DOHH2 (cell line): ENCODE measurements around the gene SH3RF3.

Source experiments
- H3F3A ChIP-seq: fragments of 200-600 bp; sonication (generic), shearing (Covaris generic); 2 replicates; pipeline ENCODE4 v1.6.0; 2016; ENCODE audit warnings: antibody characterized with exemption, mild to moderate bottlenecking; ENCODE audit not compliant: control insufficient read depth, insufficient read depth
- H3K27ac ChIP-seq: fragments of 200-600 bp; sonication (generic); 2 replicates; pipeline ENCODE4 v1.5.1; 2014; ENCODE audit warnings: low read depth, mild to moderate bottlenecking, low read length, moderate library complexity
- H3K27me3 ChIP-seq: fragments of 200-600 bp; sonication (generic); 2 replicates; pipeline ENCODE4 v1.6.1; 2014; ENCODE audit warnings: mild to moderate bottlenecking, low read length, mixed read lengths; ENCODE audit not compliant: control insufficient read depth
- H3K36me3 ChIP-seq: fragments of 200-600 bp; sonication (generic); 2 replicates; pipeline ENCODE4 v1.6.1; 2014; ENCODE audit warnings: mild to moderate bottlenecking, low read length, moderate library complexity, mixed read lengths; ENCODE audit not compliant: control insufficient read depth
- H3K4me1 ChIP-seq: fragments of 200-600 bp; sonication (generic); 2 replicates; pipeline ENCODE4 v1.6.1; 2014; ENCODE audit warnings: mild to moderate bottlenecking, low read length, mixed read lengths; ENCODE audit not compliant: control insufficient read depth
- H3K4me2 ChIP-seq: fragments of 200-600 bp; sonication (generic); 2 replicates; pipeline ENCODE4 v1.6.0; 2014; ENCODE audit warnings: mild to moderate bottlenecking, low read length, moderate library complexity
- H3K4me3 ChIP-seq: fragments of 200-600 bp; sonication (generic); 2 replicates; pipeline ENCODE4 v1.5.1; 2014; ENCODE audit warnings: mild to moderate bottlenecking, low read length, mixed read lengths
- H3K79me2 ChIP-seq: fragments of 200-600 bp; sonication (generic); 2 replicates; pipeline ENCODE4 v1.6.1; 2014; ENCODE audit warnings: mild to moderate bottlenecking, low read length, mixed read lengths; ENCODE audit not compliant: control insufficient read depth
- H3K9me2 ChIP-seq: fragments of 200-600 bp; sonication (generic); replicated peaks from 2 replicates; pipeline ENCODE4 v1.6.1; 2014; ENCODE audit warnings: mild to moderate bottlenecking, low read length, mixed read lengths; ENCODE audit not compliant: control insufficient read depth
- H3K9me3 ChIP-seq: fragments of 200-600 bp; sonication (generic); 2 replicates; pipeline ENCODE4 v1.6.1; 2014; ENCODE audit warnings: antibody characterized with exemption, low read length, mixed read lengths; ENCODE audit not compliant: control insufficient read depth, insufficient read depth
- H4K20me1 ChIP-seq: fragments of 200-600 bp; sonication (generic); 2 replicates; pipeline ENCODE4 v1.6.0; 2014; ENCODE audit warnings: low read depth, mild to moderate bottlenecking, antibody characterized with exemption, low read length, moderate library complexity; ENCODE audit not compliant: control insufficient read depth, insufficient read depth
- EZH2phosphoT487 ChIP-seq: fragments of 200-600 bp; sonication (generic); IDR thresholded peaks from 2 replicates; pipeline ENCODE4 v1.6.1; 2017; ENCODE audit warnings: borderline replicate concordance, mild to moderate bottlenecking, antibody characterized with exemption, low read length, moderate library complexity, mixed read lengths
- TF ChIP-seq, protein P1 (sequence below): fragments of 200-600 bp; sonication (generic); IDR thresholded peaks from one replicate; pipeline ENCODE4 v1.5.1; 2014; ENCODE audit warnings: antibody characterized with exemption, mild to moderate bottlenecking, low read depth, low read length; ENCODE audit not compliant: poor library complexity, severe bottlenecking

The SH3RF3 gene

DNA sequence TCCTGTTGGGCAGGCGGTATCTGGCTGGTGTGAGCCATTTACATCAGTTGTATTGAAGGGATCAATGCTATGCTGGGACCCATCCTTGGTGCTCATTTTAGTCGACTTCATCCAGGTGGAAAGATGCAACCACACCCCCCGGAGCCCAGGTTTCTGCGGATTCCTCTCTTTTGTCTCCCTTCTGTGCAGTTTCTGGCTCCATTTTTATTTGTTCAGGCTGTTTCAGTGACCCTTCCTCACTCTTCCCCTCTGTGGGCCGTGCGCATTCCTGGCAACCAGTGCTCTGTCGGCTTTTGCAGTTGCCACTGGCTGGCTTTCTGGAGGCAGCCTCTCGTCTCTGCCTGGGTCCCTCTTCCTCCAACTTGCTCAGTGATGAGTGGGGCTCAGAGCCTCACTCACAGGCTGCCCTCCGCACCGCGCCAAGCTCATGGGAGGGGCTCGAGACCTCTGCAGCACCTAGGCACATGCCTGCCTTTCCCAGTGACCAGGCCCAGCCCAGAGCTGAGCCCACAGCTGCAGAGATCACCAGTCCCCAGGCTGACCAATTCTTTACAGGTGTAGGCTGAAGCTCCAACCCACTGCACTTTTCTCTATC lies 12.1 kb downstream of the SH3RF3 start:
- Histone ChIP-seq H3K36me3 (no peaks in the 10 kb centered on the region), H3K4me3 (no peak overlapping the region), H4K20me1 (no peaks in the 10 kb centered on the region), H3K27ac (no peak overlapping the region), H3K4me1 (peaks cover 27% of the 10 kb centered on the region), H3K9me3 (no peaks in the 10 kb centered on the region), H3K4me2 (no peak overlapping the region), H3F3A (peaks cover 3% of the 10 kb centered on the region; the same call in 1 of the 2 replicates), H3K9me2 (no peaks in the 10 kb centered on the region), H3K27me3 (no peaks in the 10 kb centered on the region), H3K79me2 (no peaks in the 10 kb centered on the region)
- TF ChIP-seq, protein P1, sequence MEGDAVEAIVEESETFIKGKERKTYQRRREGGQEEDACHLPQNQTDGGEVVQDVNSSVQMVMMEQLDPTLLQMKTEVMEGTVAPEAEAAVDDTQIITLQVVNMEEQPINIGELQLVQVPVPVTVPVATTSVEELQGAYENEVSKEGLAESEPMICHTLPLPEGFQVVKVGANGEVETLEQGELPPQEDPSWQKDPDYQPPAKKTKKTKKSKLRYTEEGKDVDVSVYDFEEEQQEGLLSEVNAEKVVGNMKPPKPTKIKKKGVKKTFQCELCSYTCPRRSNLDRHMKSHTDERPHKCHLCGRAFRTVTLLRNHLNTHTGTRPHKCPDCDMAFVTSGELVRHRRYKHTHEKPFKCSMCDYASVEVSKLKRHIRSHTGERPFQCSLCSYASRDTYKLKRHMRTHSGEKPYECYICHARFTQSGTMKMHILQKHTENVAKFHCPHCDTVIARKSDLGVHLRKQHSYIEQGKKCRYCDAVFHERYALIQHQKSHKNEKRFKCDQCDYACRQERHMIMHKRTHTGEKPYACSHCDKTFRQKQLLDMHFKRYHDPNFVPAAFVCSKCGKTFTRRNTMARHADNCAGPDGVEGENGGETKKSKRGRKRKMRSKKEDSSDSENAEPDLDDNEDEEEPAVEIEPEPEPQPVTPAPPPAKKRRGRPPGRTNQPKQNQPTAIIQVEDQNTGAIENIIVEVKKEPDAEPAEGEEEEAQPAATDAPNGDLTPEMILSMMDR: no peak

DNA sequence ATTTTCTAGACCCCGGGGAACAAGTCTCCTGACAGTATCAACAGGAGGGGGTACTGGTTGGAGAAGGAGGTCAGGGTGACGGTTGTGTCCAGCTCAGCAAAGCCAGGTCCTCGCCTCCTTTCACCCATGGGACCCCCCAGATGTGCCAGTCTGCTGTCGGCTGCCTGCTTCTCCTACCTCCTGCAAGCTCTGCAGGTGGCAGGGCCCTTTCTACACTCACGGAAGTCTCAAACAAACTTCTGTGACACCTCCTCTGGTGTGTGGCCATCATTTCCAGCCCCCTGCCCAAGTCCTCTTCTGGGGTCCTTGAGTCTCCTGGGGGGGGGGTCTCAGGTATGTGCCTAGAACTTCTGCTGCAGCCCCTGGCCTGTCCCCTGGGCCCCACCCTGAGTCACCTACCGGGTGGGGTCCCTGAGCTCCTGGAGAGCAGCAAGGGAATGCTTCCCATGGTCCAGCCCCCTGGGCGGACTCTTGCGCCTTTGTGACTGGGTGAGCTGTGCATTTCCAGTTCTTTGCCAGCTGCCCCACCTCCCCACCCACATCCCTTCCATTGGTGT lies 12.8 kb downstream of the SH3RF3 start:
- TF ChIP-seq EZH2phosphoT487: no peak
- TF ChIP-seq, protein P1: no peak
- H3K9me2 ChIP-seq: no peaks in the 10 kb centered on the region
- H3F3A ChIP-seq: no peaks in the 10 kb centered on the region
- no peak overlapping the region for H3K27ac ChIP-seq
- H3K4me2 ChIP-seq: no peak overlapping the region
- H3K4me3 ChIP-seq: no peak overlapping the region
- no peaks in the 10 kb centered on the region for H3K36me3 ChIP-seq
- H3K79me2 ChIP-seq: no peaks in the 10 kb centered on the region
- no peaks in the 10 kb centered on the region for H3K9me3 ChIP-seq
- H3K4me1 ChIP-seq: peaks cover 20% of the 10 kb centered on the region
- no peaks in the 10 kb centered on the region for H3K27me3 ChIP-seq
- H4K20me1 ChIP-seq: no peaks in the 10 kb centered on the region

DNA sequence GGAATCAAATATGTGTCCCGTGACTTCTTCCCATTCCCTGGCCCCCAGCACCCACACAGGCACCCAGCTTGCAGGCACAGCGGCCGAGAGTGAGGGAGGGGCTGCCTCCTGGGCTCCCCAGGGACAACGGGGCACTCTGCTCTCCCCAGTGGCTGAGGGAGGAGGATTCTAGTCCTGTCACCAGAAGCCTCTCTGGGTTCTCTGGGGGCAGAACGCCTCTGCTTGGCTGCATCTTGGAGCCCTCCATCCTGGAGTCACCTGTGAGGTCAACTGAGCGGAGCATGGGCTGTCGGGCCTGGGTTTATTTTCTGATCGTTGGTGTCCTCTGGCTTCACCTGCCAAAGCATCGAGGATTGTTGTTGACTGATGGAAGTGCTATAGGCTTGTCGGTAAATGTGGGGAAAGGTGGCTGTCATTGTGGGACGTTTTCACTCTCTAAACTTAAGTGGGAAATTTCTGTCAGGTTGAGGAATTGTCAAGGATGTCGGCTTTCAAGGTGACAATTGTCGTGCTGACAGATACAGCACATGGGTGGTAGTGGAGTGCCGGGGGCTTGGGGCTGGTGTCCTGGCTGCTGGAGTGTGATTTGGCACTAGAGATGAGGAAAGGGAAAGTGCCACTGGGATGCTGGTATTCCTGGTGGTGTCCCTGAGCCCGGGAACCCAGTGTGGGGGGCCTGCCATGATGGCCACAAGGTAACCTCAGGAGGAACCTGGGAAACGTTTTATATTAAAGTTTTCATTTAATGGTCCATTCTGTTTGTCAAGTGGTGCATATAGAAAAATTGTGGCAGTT lies 13.6 kb downstream of the SH3RF3 start:
- H3K79me2 ChIP-seq: no peaks in the 10 kb centered on the region

More for the DNA sequence above, 13.6 kb downstream of the SH3RF3 start:
- H3K36me3 ChIP-seq: no peaks in the 10 kb centered on the region
- H3K9me3 ChIP-seq: no peaks in the 10 kb centered on the region
- H3K4me2 ChIP-seq: no peak overlapping the region
- H3K27me3 ChIP-seq: no peaks in the 10 kb centered on the region
- H4K20me1 ChIP-seq: no peaks in the 10 kb centered on the region
- H3F3A ChIP-seq: no peaks in the 10 kb centered on the region
- TF ChIP-seq EZH2phosphoT487: no peak
- TF ChIP-seq, protein P1: no peak
- H3K4me3 ChIP-seq: no peak overlapping the region
- H3K4me1 ChIP-seq: peaks cover 12% of the 10 kb centered on the region
- no peaks in the 10 kb centered on the region for H3K9me2 ChIP-seq
- H3K27ac ChIP-seq: no peak overlapping the region
